ENCODE data around the gene PCBP3.

The PCBP3 gene

GRCh38 chr21:45877171-45877438 is 233.6 kb downstream of the PCBP3 start:
- no peaks in the 10 kb centered on the region for H3K9me2 ChIP-seq (replicated peaks; ENCODE audit: insufficient read depth, low read length)
- TF ChIP-seq CTCF (IDR thresholded peaks at IDR 0.05; ENCODE audit: insufficient read depth, low read length, poor library complexity, severe bottlenecking) = no peak
- no peak for TF ChIP-seq EZH2phosphoT487 (conservative IDR thresholded peaks at IDR 0.05; ENCODE audit: low read length)
- H3K79me2 ChIP-seq (ENCODE audit: insufficient read depth, low read length) = no peaks in the 10 kb centered on the region
- no peaks in the 10 kb centered on the region for H3K27me3 ChIP-seq (ENCODE audit: low read length)
- H3K9ac ChIP-seq (ENCODE audit: low read length) = no peak overlapping the region
- H4K20me1 ChIP-seq (ENCODE audit: low read depth, low read length) = no peaks in the 10 kb centered on the region
- no peaks in the 10 kb centered on the region for H3F3A ChIP-seq (ENCODE audit: insufficient read depth)
- no peak overlapping the region for H3K4me3 ChIP-seq (ENCODE audit: insufficient read depth, low read length, poor library complexity, severe bottlenecking)
- H2AFZ ChIP-seq (ENCODE audit: low read depth, low read length, severe bottlenecking) = no peak overlapping the region
- no peaks in the 10 kb centered on the region for H3K9me3 ChIP-seq (ENCODE audit: insufficient read depth, low read length)
- H3K36me3 ChIP-seq (ENCODE audit: low read length) = no peaks in the 10 kb centered on the region
- no peak overlapping the region for H3K4me2 ChIP-seq (ENCODE audit: low read depth, low read length, poor library complexity, severe bottlenecking)
- no peak overlapping the region for H3K27ac ChIP-seq (ENCODE audit: low read depth, low read length)

GRCh38 chr21:45877821-45878469 is 234.4 kb downstream of the PCBP3 start:
- no peaks in the 10 kb centered on the region for H3F3A ChIP-seq (ENCODE audit: insufficient read depth)
- H3K9me2 ChIP-seq (replicated peaks; ENCODE audit: insufficient read depth, low read length) = no peaks in the 10 kb centered on the region
- no peaks in the 10 kb centered on the region for H3K36me3 ChIP-seq (ENCODE audit: low read length)
- H3K9me3 ChIP-seq (ENCODE audit: insufficient read depth, low read length) = no peaks in the 10 kb centered on the region
- no peaks in the 10 kb centered on the region for H4K20me1 ChIP-seq (ENCODE audit: low read depth, low read length)
- no peak overlapping the region for H3K4me2 ChIP-seq (ENCODE audit: low read depth, low read length, poor library complexity, severe bottlenecking)
- no peaks in the 10 kb centered on the region for H3K27me3 ChIP-seq (ENCODE audit: low read length)
- no peak overlapping the region for H3K4me3 ChIP-seq (ENCODE audit: insufficient read depth, low read length, poor library complexity, severe bottlenecking)
- no peak overlapping the region for H2AFZ ChIP-seq (ENCODE audit: low read depth, low read length, severe bottlenecking)
- H3K9ac ChIP-seq (ENCODE audit: low read length) = no peak overlapping the region
- H3K27ac ChIP-seq (ENCODE audit: low read depth, low read length) = no peak overlapping the region
- no peak for TF ChIP-seq EZH2phosphoT487 (conservative IDR thresholded peaks at IDR 0.05; ENCODE audit: low read length)
- no peak for TF ChIP-seq CTCF (IDR thresholded peaks at IDR 0.05; ENCODE audit: insufficient read depth, low read length, poor library complexity, severe bottlenecking)
- no peaks in the 10 kb centered on the region for H3K79me2 ChIP-seq (ENCODE audit: insufficient read depth, low read length)

DNA sequence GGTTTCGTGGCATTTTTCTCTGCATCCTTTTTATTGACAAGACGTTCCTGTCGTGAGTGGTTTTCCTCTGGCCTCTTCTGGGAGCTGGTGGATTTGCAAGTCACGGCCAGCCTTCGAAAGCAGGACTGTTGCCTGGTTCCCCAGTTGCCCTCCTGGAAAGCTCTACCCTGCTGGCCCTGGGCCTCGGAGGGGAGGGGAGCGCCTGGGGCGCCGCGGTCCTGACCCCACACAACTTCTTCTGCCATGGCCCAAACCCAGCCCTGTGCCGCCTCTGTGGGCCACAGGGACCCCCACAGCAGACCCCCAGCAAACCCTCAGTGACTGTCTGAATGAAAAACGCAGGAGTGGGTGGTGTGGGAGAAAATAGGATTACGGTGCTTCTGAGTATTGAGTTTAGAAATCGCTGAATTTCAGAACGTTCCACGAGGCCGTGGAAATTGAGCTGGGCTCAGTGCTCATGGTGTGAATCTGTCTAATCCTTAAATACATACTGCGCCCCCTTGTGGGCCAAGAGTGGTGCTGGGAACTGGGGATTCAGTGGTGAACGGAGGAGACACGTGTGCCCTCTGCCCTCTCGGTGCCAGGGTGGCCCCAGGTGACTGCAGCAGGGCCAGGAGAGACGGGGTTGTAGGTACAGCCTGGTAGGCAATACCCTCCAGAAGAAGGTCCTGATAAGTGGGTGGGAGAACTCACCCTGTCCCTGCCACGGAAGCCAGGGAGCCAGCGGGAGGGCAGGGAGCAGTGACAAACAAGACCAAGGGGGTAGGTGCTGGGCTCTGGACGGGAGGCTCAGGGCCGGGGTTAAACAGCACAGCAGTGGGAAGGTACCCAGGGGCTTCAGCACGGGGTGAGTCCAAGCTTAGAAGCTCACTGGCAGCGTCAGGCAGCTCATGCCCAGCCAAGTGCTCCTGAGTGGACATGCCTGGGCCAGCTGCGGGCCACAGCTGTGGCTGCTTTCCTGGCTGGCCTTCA is 236.9 kb downstream of the PCBP3 start:
- Histone ChIP-seq H3F3A (ENCODE audit: insufficient read depth) (no peaks in the 10 kb centered on the region), H3K9me2 (replicated peaks; ENCODE audit: insufficient read depth, low read length) (no peaks in the 10 kb centered on the region), H3K4me3 (ENCODE audit: insufficient read depth, low read length, poor library complexity, severe bottlenecking) (no peak overlapping the region), H3K4me2 (ENCODE audit: low read depth, low read length, poor library complexity, severe bottlenecking) (no peak overlapping the region), H3K79me2 (ENCODE audit: insufficient read depth, low read length) (no peaks in the 10 kb centered on the region), H3K9ac (ENCODE audit: low read length) (no peak overlapping the region), H3K27ac (ENCODE audit: low read depth, low read length) (no peak overlapping the region), H4K20me1 (ENCODE audit: low read depth, low read length) (no peaks in the 10 kb centered on the region), H3K36me3 (ENCODE audit: low read length) (no peaks in the 10 kb centered on the region), H2AFZ (ENCODE audit: low read depth, low read length, severe bottlenecking) (no peak overlapping the region), H3K9me3 (ENCODE audit: insufficient read depth, low read length) (no peaks in the 10 kb centered on the region), H3K27me3 (ENCODE audit: low read length) (no peaks in the 10 kb centered on the region)
- TF ChIP-seq CTCF (IDR thresholded peaks at IDR 0.05; ENCODE audit: insufficient read depth, low read length, poor library complexity, severe bottlenecking) = peak; percentile 72
- TF ChIP-seq EZH2phosphoT487 (conservative IDR thresholded peaks at IDR 0.05; ENCODE audit: low read length) = no peak

Data from SU-DHL-6 (cell line).